NCI-H2227 (cell line): ENCODE data around the gene FAIM2.

Experiments used
- DNase-seq: peaks from one replicate; lab custom pipeline; 2025; ENCODE audit not compliant: unreplicated experiment; lab: John Stamatoyannopoulos, UW

The FAIM2 gene

GRCh38 chr12:49939707-49940106 lies 36.0 kb upstream of the FAIM2 start:
- no peak for DNase-seq

GRCh38 chr12:49939307-49939706 lies 35.6 kb upstream of the FAIM2 start:
- DNase-seq: no peak

- DNase-seq: no peak
Measured at GRCh38 chr12:49937639-49938300, 34.1 kb upstream of the FAIM2 start.

- DNase-seq: no peak
Measured at GRCh38 chr12:49936925-49937324, 33.2 kb upstream of the FAIM2 start.

GRCh38 chr12:49934505-49934904 lies 30.8 kb upstream of the FAIM2 start:
- DNase-seq: no peak

GRCh38 chr12:49933796-49934195 lies 30.1 kb upstream of the FAIM2 start:
- no peak for DNase-seq

GRCh38 chr12:49932533-49933130 lies 28.9 kb upstream of the FAIM2 start:
- no peak for DNase-seq

GRCh38 chr12:49932023-49932422 lies 28.3 kb upstream of the FAIM2 start:
- DNase-seq: no peak

GRCh38 chr12:49930515-49931288 lies 27.0 kb upstream of the FAIM2 start:
- DNase-seq: no peak

- DNase-seq: no peak
Measured at GRCh38 chr12:49929581-49929980, 25.9 kb upstream of the FAIM2 start.

GRCh38 chr12:49928471-49928870 lies 24.8 kb upstream of the FAIM2 start:
- DNase-seq: no peak

GRCh38 chr12:49925433-49926204 lies 21.9 kb upstream of the FAIM2 start:
- no peak for DNase-seq

GRCh38 chr12:49924628-49925246 lies 21.0 kb upstream of the FAIM2 start:
- DNase-seq: no peak

- peak; percentile 53 for DNase-seq
Measured at GRCh38 chr12:49923880-49924556, 20.3 kb upstream of the FAIM2 start.

- DNase-seq: no peak
Measured at GRCh38 chr12:49923035-49923644, 19.4 kb upstream of the FAIM2 start.

GRCh38 chr12:49922349-49923034 lies 18.8 kb upstream of the FAIM2 start:
- DNase-seq: no peak

GRCh38 chr12:49921936-49922335 lies 18.2 kb upstream of the FAIM2 start:
- no peak for DNase-seq

GRCh38 chr12:49921299-49921698 lies 17.6 kb upstream of the FAIM2 start:
- DNase-seq: no peak

- DNase-seq: no peak
Measured at GRCh38 chr12:49920915-49921286, 17.2 kb upstream of the FAIM2 start.
